HL-60/S4 treated with phorbol 12-myristate 13-acetate at 8.2 ng/mL for 4 days and 3 days (cell line): ENCODE measurements around the gene MRTFB.
"Not testable (repeated sequence)": the region's sequence is repeated elsewhere in the genome, so short reads cannot be mapped to it uniquely, and the experiment has no call there.

Experiments
- in situ Hi-C: fragments of 300-500 bp; cut with MboI; formaldehyde crosslinking; loops from 2 replicates; pipeline ENCODE4 v1.15.0; 2022; ENCODE audit warnings: low sequenced_read_pairs

Gene MRTFB

DNA sequence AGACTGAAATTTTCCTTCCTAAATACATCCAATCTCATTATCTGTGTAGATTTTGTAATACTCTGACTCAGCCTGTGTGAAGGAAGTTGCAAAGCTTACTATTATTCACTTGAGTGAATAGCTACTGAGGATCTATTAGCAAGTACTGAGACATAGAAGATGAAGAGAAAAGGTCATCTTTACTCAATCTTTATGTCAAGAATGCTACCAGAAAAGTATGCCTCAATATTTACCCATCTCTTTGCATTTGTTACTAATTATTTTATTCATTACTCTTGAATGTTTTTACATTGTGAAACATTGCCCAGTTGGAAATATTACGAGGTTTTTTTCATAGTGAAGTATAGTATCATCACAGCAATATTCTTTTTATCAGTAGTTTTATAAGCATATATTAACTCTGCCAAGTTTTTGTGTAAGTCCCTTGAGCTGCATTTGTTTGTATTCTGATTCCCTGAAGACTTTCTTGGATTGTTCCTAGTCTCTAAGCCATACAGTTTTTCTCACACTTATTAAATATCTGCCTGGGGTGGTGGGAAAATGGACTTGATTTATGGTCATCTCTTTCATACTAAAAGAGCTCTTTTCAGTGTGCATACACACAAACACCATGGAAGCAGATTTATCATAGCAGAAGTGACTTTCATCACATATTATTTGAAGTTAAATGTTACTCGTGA, 110.4 kb downstream of the MRTFB start:
- in situ Hi-C loops, result no loop called here

DNA sequence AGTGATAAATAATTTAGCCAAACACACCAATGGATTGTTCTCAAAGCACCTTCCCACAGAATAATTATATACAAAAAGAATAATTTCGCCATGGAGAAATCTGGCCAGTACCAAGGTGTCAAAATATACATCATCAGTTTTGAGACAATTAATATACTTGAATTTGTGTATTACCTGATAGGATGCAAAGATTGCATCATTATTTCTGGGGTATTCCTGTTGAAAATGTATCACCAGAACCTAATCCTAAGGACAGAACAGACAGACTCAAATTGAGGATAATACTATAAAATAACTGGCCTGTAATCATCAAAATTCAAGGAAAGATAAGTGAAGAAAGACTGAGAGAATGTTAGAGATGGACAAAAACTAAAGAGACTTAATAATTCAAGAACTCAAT, 111.9 kb downstream of the MRTFB start:
- in situ Hi-C loops, result no loop called here

DNA sequence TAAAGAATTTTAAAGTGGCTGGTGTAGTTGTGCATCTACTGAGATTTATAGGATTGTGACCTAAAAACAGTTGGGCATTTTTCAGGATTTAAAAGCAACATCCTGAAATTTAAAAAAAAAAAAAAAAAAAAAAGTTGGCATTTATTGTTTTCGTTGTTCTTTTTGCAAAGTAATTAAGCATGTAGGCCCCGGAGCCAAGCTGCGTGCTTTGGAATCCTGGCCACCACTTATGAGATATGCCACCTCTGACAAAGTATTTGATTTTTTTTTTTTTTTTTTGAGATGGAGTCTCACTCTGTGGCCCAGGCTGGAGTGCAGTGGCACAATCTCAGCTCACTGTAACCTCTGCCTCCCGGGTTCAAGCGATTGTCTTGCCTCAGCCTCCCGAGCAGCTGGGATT, 112.8 kb downstream of the MRTFB start:
- in situ Hi-C loops, result not testable (repeated sequence)

DNA sequence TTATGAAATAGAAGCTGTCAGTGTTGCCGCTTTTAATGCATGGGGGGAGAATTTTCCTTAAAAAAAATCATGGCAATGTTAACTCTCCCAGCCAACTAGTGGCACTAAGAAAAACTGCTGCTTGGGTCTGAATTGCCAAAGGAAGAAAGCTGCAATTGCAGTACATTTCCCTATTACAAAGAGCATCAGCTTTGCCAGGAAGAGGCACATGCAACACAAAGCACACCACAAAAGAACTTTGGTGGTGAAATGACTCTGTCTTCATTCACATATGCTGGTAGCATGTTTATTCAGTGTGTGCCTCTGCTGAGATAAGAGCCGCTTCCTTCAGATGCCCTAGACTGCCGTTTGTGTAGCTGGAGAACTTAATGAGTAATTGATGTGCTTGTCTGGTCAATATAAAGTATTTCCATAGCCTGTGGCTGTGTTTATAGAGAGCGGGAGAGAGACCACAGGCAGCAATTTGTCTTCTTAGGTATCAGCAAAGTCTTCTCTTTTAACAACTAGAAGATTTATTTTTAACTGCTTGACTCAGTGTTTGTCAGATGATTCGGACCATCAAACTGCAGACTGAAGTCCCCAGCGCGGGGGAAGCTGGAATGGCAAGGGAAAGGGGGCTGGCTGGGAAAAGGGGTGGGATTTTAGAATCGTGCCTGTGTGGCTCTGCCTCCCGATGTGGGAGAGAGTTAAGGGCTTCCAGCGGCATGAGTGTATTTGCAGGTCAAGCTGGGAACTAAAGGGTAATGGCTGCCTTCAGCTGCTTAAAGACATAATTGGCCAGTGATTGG, 115.1 kb downstream of the MRTFB start:
- in situ Hi-C loops, result no loop called here

DNA sequence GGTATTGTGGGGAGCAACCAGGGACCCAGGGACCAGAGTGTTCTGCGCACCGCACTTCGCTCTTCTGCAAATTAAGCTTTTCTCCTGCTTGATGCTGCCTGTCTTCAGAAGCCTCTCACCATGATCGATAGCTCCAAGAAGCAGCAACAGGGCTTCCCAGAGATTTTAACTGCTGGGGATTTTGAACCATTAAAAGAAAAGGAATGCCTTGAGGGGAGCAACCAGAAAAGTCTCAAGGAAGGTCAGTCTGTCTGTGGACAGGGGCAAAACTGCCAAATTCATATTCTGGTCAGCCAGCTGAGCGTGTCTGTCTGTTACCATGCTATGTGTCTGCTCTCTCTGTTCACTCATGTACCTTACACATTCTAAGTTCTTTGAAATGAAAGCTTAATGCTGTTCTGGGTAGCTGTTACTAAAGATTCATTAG, 115.7 kb downstream of the MRTFB start:
- in situ Hi-C loops, result no loop called here

DNA sequence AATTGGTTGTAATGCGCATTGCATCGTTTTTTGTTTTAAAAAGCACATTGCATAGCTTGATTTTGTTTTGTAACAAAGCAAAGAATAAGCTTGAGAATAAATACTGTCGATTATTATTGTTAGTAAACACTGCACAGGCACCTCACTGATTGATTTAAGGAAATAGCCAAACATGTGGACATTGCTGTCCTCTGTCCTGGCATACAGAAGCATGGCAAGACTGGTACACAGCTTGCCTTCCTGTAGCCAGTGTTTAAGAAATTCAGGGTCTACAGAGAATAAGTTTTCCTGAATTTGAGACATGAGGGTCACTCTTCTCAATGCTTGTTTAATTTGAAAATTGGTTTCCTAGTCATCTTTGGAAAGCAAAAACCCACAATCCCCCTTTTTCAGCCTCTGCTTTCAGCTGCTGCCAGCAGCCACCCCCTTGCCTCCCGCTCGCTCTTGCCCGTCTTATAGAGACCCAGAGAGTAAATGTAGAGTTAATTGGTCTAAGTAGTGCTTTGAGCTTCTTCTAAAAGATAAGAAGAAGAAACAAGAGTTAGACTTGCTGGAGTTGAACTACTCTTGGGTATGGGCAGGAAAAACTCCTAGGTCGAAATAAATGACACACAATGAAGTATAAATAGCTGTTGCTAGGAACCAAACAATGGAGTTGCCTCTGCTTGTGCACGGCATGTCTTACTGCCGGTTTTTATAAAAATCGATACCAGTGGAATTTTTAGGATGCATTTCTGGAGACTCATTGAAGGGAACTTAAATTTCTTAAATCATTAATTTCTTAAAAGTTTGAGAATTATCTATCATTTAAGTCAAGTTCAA, 116.6 kb downstream of the MRTFB start:
- in situ Hi-C loops, result no loop called here

DNA sequence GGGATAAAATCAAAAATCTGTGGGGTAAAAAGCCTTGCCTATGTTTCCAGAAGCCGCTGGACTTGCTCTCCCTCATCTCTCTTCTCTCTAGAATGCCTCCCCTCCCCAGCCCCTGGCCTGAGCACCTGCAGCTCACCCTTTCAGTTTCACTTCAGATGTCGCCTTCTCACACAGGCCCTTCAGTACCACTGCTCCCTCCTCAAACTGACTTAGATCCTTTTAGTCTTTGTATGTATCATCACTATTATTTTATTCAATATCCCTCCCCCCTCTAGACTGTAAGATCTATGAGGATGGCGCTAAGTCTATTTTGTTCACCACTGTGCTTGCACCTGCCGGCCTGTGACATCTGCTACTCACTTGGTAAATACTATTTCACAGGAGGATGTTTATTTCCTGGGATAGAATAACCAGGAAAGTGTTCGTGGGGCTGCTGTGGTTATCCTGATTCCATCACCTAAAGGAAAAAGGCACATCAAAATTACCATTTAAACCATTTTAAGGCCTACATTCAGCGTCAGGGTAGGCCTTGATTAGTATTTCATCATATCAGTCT, 122.3 kb downstream of the MRTFB start:
- in situ Hi-C loops, result no loop called here

DNA sequence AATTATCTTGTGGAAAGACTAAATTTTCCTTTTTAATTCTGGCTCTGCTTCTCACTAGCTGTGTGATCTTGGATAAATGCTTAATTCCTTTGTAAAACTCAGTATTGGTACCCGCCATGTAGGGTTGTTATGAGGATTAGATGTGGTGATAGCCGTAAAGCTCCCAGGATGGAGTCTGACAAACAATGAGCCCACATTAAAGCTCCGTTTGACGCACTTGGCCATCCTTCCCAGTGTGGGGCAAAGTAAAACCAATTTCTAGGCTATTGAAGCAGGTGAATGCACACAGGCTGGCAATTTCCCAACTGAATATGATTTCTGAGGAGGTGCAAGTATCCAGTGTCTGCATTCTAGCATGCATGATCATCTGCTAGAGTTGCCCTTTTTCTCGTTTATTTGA, 123.6 kb downstream of the MRTFB start:
- in situ Hi-C loops, result no loop called here

DNA sequence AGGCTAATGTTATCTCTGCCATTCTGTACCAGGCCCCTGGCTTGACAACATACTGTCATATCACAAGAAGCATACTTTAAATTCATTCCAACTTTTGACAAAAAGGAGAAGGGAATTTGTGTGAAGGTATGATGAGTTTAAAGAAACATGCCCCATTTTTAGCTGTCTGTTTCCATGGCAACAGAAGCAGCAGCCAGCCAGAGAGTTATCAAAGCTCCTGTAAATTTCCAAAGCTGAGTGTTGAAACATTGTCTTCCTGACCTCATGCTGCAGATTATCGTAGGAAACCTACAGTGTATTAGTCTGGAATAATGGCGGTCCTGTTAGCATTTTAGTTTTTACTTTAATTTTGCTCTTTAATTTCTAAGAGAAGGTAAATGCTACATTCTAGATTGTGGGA, 124.9 kb downstream of the MRTFB start:
- in situ Hi-C loops, result no loop called here

DNA sequence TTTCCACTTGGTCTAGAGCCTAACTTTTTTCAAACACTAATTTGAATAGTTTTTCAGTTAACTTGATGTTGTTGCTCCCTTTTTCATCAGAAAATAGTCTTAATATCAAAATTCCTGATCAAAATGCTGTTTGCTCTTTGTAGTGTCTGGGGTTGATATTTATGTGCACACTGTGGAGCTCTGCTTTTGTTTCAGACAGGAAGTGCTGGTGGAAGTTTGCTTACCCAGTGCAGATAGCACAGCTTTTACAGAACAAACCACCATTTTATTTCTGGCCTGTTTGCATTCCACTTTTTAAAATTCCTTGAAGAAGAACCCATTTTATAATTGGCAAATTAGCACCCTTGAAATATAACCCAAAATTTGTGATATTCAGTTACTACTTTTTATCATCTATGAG, 125.4 kb downstream of the MRTFB start:
- in situ Hi-C loops, result no loop called here

DNA sequence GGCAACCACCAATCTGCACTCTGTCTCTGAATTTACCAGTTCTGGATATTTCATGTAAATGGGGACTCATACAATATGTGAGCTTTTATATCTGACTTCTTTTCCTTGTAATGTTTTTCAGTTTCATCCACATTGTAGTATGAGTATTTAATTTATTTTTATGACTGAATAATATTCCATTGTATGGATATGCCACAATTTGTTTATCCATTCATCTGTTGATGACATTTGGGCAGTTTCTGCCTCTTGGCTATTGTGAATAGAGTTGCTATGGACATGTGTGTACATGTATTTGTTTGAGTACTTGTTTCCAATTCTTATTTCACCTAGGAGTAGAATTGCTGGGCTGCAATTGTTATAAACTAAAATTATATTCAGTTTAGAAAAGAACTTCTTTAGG, 126.9 kb downstream of the MRTFB start:
- in situ Hi-C loops, result no loop called here

DNA sequence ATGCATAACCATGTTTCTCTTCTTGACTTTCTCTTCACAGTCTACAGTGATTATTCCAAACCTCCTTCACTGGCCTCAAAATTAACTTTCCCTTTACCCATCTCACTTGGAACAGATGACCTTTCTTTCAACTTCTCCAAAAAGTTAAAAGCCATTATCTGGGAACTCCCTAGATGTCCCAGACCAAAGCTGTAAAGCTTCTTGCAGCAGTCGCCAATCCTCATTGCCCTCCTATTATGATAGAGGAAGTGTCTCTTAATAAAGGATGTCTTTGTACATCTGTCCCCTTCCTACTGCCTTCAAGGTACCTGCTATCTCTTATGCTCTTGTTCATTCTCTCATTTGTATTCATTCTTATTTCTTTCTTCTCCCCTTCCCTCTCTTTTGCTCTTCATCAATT, 127.5 kb downstream of the MRTFB start:
- in situ Hi-C loops, result no loop called here

DNA sequence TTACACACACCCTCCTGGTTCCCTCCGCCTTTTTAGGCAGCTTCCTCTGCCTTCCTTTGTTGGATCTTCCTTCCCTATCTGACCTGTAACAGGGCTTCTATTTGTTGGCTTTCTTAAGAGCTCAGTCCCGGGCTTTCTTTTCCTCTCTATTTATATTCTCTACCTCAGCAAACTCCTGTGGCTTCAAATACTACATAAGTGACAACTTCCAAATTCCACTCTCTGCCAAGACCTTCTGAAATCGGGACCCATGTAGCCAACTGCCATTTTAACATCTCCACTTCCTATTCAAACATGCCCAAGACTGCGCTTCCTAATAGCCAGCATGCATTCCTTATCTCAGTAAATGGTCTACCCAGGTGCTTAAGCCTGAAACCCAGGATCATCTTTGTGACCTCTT, 128.1 kb downstream of the MRTFB start:
- in situ Hi-C loops, result no loop called here

DNA sequence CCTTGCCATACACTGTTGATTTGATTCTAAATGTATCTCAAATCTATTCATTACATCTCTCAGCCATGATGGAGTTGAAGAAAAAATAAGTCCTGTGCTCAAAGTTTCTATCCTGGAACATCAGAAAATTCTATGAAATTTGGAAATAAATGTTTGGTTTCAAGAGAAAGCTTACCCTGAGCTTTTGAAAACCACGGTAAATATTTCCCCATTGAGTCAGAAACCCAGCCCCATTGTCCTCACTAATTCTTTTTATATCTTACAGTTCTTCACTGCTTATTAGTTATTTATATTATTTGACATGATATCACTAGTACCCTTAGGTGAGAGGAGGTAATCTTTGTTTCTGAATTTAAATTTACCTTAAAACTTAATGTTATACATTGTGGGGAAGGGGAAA, 128.5 kb downstream of the MRTFB start:
- in situ Hi-C loops, result no loop called here

DNA sequence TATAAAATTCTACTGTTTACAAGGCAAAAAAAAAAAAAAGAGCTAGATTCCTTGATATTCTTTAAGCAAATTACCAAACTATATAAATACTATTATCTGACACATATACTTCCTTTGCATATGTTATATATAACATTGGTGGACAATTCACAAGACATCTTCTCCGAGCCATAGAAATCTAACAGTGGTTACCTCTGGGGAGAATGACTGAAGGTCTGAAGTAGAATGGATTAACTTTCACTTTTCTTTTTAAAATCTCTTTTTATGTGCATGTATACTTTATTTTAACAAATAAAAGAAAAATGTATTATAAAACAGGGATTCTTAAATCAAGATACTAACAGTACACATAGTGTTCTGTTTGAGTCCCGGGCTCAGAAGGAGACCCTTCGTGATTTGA, 131.0 kb downstream of the MRTFB start:
- in situ Hi-C loops, result no loop called here

DNA sequence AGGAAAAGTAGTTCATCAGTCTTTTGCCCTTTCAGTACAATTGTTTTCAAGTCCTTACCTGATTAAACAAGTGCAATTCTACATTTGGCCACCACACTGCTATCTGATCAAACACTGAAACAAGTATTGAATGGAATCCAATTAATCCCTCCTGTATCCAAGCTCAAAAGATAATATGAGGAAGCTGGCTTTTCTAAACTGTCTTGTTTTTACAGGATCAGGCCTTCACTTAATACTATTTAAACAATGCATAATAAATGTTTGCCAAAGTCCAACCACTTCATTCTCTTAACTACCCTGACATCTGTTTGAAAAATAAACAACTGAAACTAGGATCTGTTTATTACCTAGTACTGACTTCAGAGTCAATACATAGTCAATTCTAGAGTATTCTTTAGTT, 131.6 kb downstream of the MRTFB start:
- in situ Hi-C loops, result no loop called here

DNA sequence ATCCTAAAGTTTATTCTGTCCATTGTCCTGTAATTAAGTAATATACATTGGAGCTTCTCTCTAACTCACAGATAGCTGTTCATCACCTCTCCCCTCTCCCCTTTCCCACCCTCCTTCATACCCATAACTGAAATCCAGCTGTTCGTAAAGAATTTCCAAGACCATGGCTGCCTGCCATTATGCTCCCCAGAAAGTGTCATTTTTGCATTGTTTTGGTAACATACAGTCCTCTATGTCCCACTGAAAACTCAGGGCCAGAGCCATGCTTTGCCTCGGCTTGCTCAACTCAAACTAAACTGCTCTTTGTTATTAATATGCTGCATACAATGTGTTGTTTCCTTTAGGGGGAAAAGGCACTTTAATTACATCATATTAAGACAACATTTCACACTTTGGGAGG, 132.0 kb downstream of the MRTFB start:
- in situ Hi-C loops, result no loop called here

DNA sequence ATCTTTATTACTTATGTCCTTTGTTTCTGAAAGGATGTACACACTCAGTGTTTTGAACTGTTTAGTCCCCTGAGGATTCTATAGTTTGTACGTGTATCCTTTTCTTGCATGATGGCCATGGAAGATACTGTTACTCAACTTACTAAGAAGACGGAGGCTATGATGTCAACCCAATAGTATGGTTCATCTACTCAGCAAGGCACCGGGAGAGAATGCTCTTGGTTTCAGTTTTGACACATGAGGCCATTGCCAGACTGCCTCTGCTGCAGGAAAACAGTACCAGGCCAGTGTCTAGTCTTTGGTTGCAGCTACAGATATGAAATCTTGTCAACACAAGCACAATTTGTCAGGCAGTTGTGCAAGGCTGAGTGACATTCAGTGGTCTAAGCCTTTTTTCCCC, 134.5 kb downstream of the MRTFB start:
- in situ Hi-C loops, result no loop called here

DNA sequence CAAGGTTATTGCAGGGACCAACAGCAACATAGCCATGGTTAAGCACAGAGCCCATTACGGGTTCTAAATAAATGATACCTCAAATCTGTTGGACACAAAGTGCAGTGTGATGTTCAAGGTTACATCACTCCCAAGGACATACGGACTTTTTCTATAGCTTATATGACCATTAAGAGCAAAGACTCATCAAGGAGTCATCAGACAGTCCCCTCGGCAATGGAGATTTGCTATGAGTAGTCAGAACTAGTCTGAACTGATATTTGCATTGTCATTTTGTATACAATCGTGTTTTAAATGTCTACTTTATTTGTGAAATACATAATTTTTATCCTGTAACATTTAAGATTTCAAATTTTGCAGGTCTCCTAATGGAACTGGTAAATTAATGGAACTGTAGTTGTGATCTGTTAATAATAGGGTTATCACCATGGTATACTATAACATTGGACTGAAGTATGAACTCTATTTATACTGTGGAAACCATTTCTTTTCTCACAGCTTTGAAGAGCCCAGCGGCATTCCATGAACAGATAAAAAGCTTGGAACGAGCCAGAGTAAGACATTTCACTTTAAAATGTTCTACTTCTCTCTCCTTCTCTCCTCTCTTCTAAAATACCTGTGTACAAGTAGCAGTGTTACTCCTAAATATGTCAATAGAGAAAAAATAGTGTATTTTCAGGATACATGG, 140.9 kb downstream of the MRTFB start:
- in situ Hi-C loops, result no loop called here

DNA sequence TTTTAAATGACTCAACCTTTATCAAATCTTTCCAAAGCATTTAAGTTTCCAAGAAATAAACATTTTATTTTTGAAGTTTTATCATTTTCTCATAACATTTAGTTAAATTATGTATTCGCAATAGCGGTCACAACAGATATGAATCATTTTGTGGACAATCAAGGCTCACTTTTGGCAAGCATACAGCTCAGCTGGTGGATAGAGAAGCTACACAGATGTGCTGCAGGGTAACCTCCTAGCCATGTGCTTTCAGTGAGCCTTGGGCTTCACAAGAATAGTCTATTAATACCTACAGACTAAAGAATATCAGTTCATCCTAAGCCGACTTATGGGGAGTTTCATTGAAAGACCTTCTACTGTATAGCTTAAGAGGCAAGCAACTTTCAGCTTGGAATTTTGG, 144.8 kb downstream of the MRTFB start:
- in situ Hi-C loops, result no loop called here

DNA sequence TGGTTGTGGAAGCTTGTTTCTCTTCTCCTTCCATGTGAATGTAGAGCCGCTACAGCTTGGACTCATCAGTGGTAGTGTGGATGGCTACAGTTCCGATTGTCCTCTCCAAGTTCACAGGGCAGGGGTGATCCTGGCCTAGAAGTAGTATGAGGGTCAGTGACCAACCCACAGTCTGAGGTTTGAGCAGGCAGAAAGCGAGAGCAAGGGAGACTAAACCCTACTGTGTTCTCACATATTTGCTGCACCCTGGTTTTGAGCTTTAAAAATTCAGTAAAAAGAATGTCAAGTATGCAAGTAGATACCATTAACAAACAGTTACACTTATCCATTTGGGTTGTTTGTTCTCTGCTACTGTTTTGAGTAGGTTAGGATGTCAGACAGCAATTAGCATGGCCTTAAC, 148.9 kb downstream of the MRTFB start:
- in situ Hi-C loops, result no loop called here
